Smooth muscle cell (in vitro differentiated cells): ENCODE results near the gene BOD1L1. TPM values are rescaled to one million over a fixed set of nuclear protein-coding genes. Genes with fewer than 3 reads are reported as not detected.

ENCODE experiments used
- DNase-seq: peaks from one replicate; lab custom pipeline; 2025; ENCODE audit not compliant: unreplicated experiment; lab: John Stamatoyannopoulos, UW
- H2AFZ ChIP-seq: fragments of 200-600 bp; sonication (generic); 2 replicates; pipeline ENCODE4 v1.6.0; 2016; ENCODE audit warnings: antibody characterized with exemption, low read depth, mild to moderate bottlenecking
- H3F3A ChIP-seq: fragments of 200-600 bp; sonication (generic); 2 replicates; pipeline ENCODE4 v1.6.0; 2017; ENCODE audit warnings: antibody characterized with exemption, low read depth
- H3K27ac ChIP-seq: fragments of 200-600 bp; sonication (generic); 2 replicates; pipeline ENCODE4 v1.5.1; 2016; ENCODE audit warnings: low read depth, mild to moderate bottlenecking
- H3K27me3 ChIP-seq: fragments of 200-600 bp; sonication (generic); 2 replicates; pipeline ENCODE4 v1.6.1; 2016; ENCODE audit warnings: low read depth, mild to moderate bottlenecking
- H3K36me3 ChIP-seq: fragments of 200-600 bp; sonication (generic); 2 replicates; pipeline ENCODE4 v1.5.1; 2016; ENCODE audit warnings: low read depth
- H3K4me1 ChIP-seq: fragments of 200-600 bp; sonication (generic); 2 replicates; pipeline ENCODE4 v1.5.1; 2016; ENCODE audit warnings: low read depth
- H3K4me2 ChIP-seq: fragments of 200-600 bp; sonication (generic); 2 replicates; pipeline ENCODE4 v1.6.0; 2016; ENCODE audit warnings: mild to moderate bottlenecking
- H3K4me3 ChIP-seq: fragments of 200-600 bp; sonication (generic); 2 replicates; pipeline ENCODE4 v1.5.1; 2016; ENCODE audit warnings: mild to moderate bottlenecking
- H3K79me2 ChIP-seq: fragments of 200-600 bp; sonication (generic); 2 replicates; pipeline ENCODE4 v1.6.0; 2016; ENCODE audit warnings: low read depth, mild to moderate bottlenecking
- H3K9ac ChIP-seq: fragments of 200-600 bp; sonication (generic); 2 replicates; pipeline ENCODE4 v1.6.0; 2016; ENCODE audit warnings: low read depth
- H3K9me3 ChIP-seq: fragments of 200-600 bp; sonication (generic); replicated peaks from 2 replicates; pipeline ENCODE4 v1.5.1; 2016; ENCODE audit warnings: low read depth
- H4K20me1 ChIP-seq: fragments of 200-600 bp; sonication (generic); 2 replicates; pipeline ENCODE4 v1.6.0; 2016; ENCODE audit warnings: low read depth
- CTCF ChIP-seq: fragments of 200-600 bp; sonication (generic); IDR thresholded peaks from 2 replicates; pipeline ENCODE4 v1.5.1; 2017; ENCODE audit warnings: borderline replicate concordance, mild to moderate bottlenecking, antibody characterized with exemption; ENCODE audit not compliant: insufficient read depth, poor library complexity, severe bottlenecking
- WGBS: methylation state at CpG from one replicate; pipeline ENCODE4 v1.1.7; 2016; ENCODE audit warnings: low lambda C conversion rate; 5-methylcytosine and 5-hydroxymethylcytosine counted together
- polyA plus RNA-seq: library from polyadenylated mRNA; unstranded; fragments of >200 nt; fragmentation: Nextera tagmentation; extraction: Ambion mirVana; gene quantifications from 2 replicates; pipeline ENCODE4 v1.2.1, GENCODE V29; 2016
- total RNA-seq: library from RNA; depleted of rRNA; stranded (reverse); fragments of >200 nt; gene quantifications from 2 replicates; pipeline ENCODE4 v1.2.3, GENCODE V29; 2014

The BOD1L1 gene
- total and polyA plus RNA-seq, 2 experiments from 2014 or later: 9.8 to 30.9 TPM

- no peaks in the 10 kb centered on the region for H3K79me2 ChIP-seq
- peaks cover 79% of the 10 kb centered on the region for H3K27me3 ChIP-seq
- H3K27ac ChIP-seq: peak overlapping the region; percentile 37
- no peaks in the 10 kb centered on the region for H3K36me3 ChIP-seq
- H3K4me1 ChIP-seq: peaks cover 16% of the 10 kb centered on the region
- DNase-seq: peak; percentile 47
- H2AFZ ChIP-seq: peak overlapping the region; percentile 63
- H3K4me2 ChIP-seq: peak overlapping the region; percentile 96
- 1% methylated on average over 41 of the region's 54 CpGs for WGBS
- H3K9ac ChIP-seq: peak overlapping the region; percentile 27
- no peak for TF ChIP-seq CTCF
- H3K9me3 ChIP-seq: no peaks in the 10 kb centered on the region
- H3K4me3 ChIP-seq: peak overlapping the region; percentile 78
- peaks cover 9% of the 10 kb centered on the region for H3F3A ChIP-seq
- H4K20me1 ChIP-seq: peaks cover 13% of the 10 kb centered on the region
These were observed 82.7 kb downstream of the BOD1L1 start for GRCh38 chr4:13544606-13545393.

DNA sequence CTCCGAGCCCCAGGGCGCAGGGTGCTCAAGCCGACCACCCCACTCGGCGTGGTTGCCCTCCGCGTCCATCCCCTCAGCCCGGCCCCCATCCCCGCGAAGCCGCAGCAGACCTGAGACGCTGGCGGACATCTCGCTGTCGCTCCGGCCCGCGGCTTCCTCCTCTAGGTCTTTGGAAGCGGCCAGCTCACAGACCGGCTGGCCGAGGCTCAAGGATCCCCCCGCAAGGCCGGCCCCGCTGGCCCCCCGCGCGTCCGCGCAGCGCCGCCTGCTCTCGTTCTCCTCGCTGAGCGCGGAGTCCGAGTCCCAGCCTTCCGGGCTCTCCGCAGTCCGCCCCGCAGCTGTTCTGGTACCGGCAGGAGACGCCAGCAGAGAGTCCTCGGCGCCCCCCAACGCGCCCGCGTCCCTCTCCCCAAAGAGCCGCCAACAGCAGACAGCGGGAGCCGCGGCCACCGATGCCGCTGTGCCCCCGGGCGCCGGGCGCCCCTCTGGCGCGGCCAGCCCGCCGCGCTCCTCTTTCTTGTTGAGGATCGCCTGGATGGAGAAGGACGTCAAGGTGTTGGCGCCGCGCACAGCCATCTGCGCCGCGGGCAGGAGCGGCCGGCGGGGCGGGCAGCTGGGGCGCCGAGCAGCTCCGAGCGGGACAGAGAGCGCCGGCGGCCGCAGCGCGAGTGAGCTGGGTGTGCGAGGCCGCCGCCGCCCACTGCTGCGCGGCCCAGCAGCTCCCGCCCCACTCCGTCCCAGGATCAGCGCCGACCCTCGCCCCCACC is 83.5 kb downstream of the BOD1L1 start, which contains the start of gene NKX3-2:
Gene NKX3-2 (minus strand): TSS at position 670 of the 767 bp plus-strand sequence. CDS start 94 bp downstream, at position 576.
- peak within 1 kb of the TSS; percentile 63 for H2AFZ ChIP-seq
- no peak for TF ChIP-seq CTCF
- H3K4me2 ChIP-seq: peak within 1 kb of the TSS; percentile 96
- peaks cover 87% of the 10 kb centered on the region for H3K27me3 ChIP-seq
- peak within 1 kb of the TSS; percentile 37 for H3K27ac ChIP-seq
- H3K9ac ChIP-seq: peak within 1 kb of the TSS; percentile 39
- WGBS: under 1% methylated on average over 80 of the region's 96 CpGs
- H3K36me3 ChIP-seq: no peaks in the 10 kb centered on the region
- peaks cover 24% of the 10 kb centered on the region for H3K4me1 ChIP-seq
- H4K20me1 ChIP-seq: peaks cover 13% of the 10 kb centered on the region
- peak within 1 kb of the TSS; percentile 78 for H3K4me3 ChIP-seq
- no peaks in the 10 kb centered on the region for H3K9me3 ChIP-seq
- no peak for DNase-seq
- H3K79me2 ChIP-seq: no peaks in the 10 kb centered on the region
- H3F3A ChIP-seq: peaks cover 9% of the 10 kb centered on the region

- Histone ChIP-seq H3K4me3 (peak overlapping the region; percentile 78), H2AFZ (peak overlapping the region; percentile 63), H3K4me2 (peak overlapping the region; percentile 96), H3K36me3 (no peaks in the 10 kb centered on the region), H3K27ac (no peak overlapping the region), H3F3A (peaks cover 5% of the 10 kb centered on the region), H3K79me2 (no peaks in the 10 kb centered on the region), H3K9ac (no peak overlapping the region), H3K9me3 (no peaks in the 10 kb centered on the region), H4K20me1 (peaks cover 13% of the 10 kb centered on the region), H3K4me1 (peaks cover 26% of the 10 kb centered on the region), H3K27me3 (peaks cover 90% of the 10 kb centered on the region)
- TF ChIP-seq CTCF: no peak
- WGBS: 22% methylated on average over 30 of the region's 30 CpGs
- no peak for DNase-seq
These were observed 84.3 kb downstream of the BOD1L1 start for GRCh38 chr4:13543032-13543838.
